ENCODE measurements around the gene NPL. TPM values are rescaled to one million over a fixed set of nuclear protein-coding genes. Genes with fewer than 3 reads are reported as not detected.

The NPL gene
- polyA plus RNA-seq, 1 of the 3 experiments (the other 2 are of a cell fraction): 1.5 TPM

DNA sequence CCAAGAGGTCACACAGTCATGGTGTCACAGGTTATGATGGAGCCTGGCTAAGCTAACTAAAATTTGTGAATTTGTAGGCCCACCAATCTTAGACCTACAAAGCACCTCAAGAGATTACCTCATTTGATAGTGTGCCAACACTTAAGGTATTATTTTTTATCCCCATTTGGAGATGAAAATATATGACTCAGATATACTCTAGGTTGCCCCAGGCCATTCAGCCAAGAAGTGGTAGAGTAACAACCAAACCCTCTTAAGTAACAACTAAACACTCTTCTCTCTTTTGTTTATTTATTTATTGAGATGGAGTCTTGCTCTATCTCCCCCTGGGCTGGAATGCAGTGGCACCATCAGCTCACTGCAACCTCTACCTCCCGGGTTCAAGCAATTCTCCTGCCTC is 14.3 kb downstream of the NPL start:
- no peak overlapping the region for H3K4me3 ChIP-seq (ENCODE audit: low read depth in 2 of 2, low read length in 1 of 2)
- no peaks in the 10 kb centered on the region for H3K36me3 ChIP-seq (replicated peaks in 1 of 2; ENCODE audit: control insufficient read depth in 1 of 2, insufficient read depth in 2 of 2, low read length in 1 of 2)
- H4K20me1 ChIP-seq (ENCODE audit: insufficient read depth): no peaks in the 10 kb centered on the region
- no peaks in the 10 kb centered on the region for H3K9me3 ChIP-seq
- H2AFZ ChIP-seq (ENCODE audit: low read depth): no peak overlapping the region
- H3K4me1 ChIP-seq (ENCODE audit: control insufficient read depth in 1 of 2, insufficient read depth in 2 of 2, low read depth in 1 of 2, low read length in 1 of 2): no peaks in the 10 kb centered on the region
- TF ChIP-seq SMC3 (IDR thresholded peaks at IDR 0.05; ENCODE audit: low read depth, low read length): no peak
- TF ChIP-seq, protein P1, sequence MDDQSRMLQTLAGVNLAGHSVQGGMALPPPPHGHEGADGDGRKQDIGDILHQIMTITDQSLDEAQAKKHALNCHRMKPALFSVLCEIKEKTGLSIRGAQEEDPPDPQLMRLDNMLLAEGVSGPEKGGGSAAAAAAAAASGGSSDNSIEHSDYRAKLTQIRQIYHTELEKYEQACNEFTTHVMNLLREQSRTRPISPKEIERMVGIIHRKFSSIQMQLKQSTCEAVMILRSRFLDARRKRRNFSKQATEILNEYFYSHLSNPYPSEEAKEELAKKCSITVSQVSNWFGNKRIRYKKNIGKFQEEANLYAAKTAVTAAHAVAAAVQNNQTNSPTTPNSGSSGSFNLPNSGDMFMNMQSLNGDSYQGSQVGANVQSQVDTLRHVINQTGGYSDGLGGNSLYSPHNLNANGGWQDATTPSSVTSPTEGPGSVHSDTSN (IDR thresholded peaks at IDR 0.05): no peak
- TF ChIP-seq RXRA (IDR thresholded peaks at IDR 0.05; ENCODE audit: borderline replicate concordance, low read depth): no peak
- TF ChIP-seq TAF1 (IDR thresholded peaks at IDR 0.05; ENCODE audit: borderline replicate concordance, low read depth, low read length): no peak
- no peak for TF ChIP-seq EZH2phosphoT487 (IDR thresholded peaks at IDR 0.05; ENCODE audit: borderline replicate concordance, low read depth)
- no peak for TF ChIP-seq NFIC (IDR thresholded peaks at IDR 0.05; ENCODE audit: borderline replicate concordance)
- no peak for TF ChIP-seq TCF12 (IDR thresholded peaks at IDR 0.05)
- TF ChIP-seq MEF2A (IDR thresholded peaks at IDR 0.05; ENCODE audit: borderline replicate concordance, low read depth): no peak
- no peak for TF ChIP-seq RFX5 (IDR thresholded peaks at IDR 0.05; ENCODE audit: low read length)
- no peak for TF ChIP-seq CHD2 (IDR thresholded peaks at IDR 0.05; ENCODE audit: low read length, partially characterized antibody)
- no peak for TF ChIP-seq GATA2 (CRISPR knock-in tag; IDR thresholded peaks at IDR 0.05)
- TF ChIP-seq, protein P2, sequence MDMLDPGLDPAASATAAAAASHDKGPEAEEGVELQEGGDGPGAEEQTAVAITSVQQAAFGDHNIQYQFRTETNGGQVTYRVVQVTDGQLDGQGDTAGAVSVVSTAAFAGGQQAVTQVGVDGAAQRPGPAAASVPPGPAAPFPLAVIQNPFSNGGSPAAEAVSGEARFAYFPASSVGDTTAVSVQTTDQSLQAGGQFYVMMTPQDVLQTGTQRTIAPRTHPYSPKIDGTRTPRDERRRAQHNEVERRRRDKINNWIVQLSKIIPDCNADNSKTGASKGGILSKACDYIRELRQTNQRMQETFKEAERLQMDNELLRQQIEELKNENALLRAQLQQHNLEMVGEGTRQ (IDR thresholded peaks at IDR 0.05; ENCODE audit: borderline replicate concordance, low read depth, low read length): no peak
- TF ChIP-seq, protein P3, sequence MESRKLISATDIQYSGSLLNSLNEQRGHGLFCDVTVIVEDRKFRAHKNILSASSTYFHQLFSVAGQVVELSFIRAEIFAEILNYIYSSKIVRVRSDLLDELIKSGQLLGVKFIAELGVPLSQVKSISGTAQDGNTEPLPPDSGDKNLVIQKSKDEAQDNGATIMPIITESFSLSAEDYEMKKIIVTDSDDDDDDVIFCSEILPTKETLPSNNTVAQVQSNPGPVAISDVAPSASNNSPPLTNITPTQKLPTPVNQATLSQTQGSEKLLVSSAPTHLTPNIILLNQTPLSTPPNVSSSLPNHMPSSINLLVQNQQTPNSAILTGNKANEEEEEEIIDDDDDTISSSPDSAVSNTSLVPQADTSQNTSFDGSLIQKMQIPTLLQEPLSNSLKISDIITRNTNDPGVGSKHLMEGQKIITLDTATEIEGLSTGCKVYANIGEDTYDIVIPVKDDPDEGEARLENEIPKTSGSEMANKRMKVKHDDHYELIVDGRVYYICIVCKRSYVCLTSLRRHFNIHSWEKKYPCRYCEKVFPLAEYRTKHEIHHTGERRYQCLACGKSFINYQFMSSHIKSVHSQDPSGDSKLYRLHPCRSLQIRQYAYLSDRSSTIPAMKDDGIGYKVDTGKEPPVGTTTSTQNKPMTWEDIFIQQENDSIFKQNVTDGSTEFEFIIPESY (IDR thresholded peaks at IDR 0.05; ENCODE audit: borderline replicate concordance, low read depth): no peak
- TF ChIP-seq FOSL2 (IDR thresholded peaks at IDR 0.05; ENCODE audit: borderline replicate concordance, low read depth): no peak
- TF ChIP-seq, protein P4, sequence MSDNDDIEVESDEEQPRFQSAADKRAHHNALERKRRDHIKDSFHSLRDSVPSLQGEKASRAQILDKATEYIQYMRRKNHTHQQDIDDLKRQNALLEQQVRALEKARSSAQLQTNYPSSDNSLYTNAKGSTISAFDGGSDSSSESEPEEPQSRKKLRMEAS (IDR thresholded peaks at IDR 0.05; ENCODE audit: low read depth): no peak
- no peak for TF ChIP-seq FOXM1 (IDR thresholded peaks at IDR 0.05; ENCODE audit: low read depth)
- no peak for TF ChIP-seq YY1 (IDR thresholded peaks at IDR 0.05; ENCODE audit: low read depth)
- no peak for TF ChIP-seq RCOR1 (IDR thresholded peaks at IDR 0.05; ENCODE audit: low read length)
- H3F3A ChIP-seq (replicated peaks; ENCODE audit: insufficient read depth): no peaks in the 10 kb centered on the region
- H3K27me3 ChIP-seq (ENCODE audit: insufficient read depth): no peaks in the 10 kb centered on the region
- H3K79me2 ChIP-seq (ENCODE audit: insufficient read depth): no peaks in the 10 kb centered on the region
- WGBS (ENCODE audit: low lambda C conversion rate): 100% methylated on average over 1 of the region's 1 CpG
- ChIA-PET CTCF (interaction anchor here (0.9 kb wide), 1 partner anchor 36 kb away, joined by 3 read pairs; no protein-coding TSS in a partner anchor), POLR2A (no interaction called here)
- H3K9me2 ChIP-seq: no peaks in the 10 kb centered on the region
- no peak for DNase-seq
- H3K27ac ChIP-seq (ENCODE audit: low read depth in 2 of 2, low read length in 1 of 2): no peak overlapping the region
- no peak overlapping the region for H3K9ac ChIP-seq
- H3K4me2 ChIP-seq: no peak overlapping the region
